ENCODE measurements around the gene CD244. TPM values are rescaled to one million over a fixed set of nuclear protein-coding genes. Genes with fewer than 3 reads are reported as not detected.

Gene CD244
- polyA plus RNA-seq, 3 donors: 0.16 to 0.40 (median 0.29) TPM

DNA sequence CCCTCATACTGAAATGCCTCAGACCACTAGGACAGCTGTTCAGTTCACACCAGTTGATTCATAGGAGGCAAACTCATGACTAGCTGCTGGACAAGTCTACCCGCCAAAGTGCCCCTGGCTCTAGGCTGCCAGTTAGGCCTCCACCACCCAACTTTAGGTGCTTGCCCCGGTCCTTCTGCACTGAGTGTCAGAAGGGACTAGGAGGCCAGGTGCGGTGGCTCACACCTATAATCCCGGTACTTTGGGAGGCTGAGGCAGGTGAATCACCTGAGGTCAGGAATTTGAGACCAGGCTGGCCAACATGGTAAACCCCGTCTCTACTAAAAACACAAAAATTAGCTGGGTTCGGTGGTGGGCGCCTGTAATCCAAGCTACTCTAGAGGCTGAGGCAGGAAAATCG is 47.8 kb downstream of the CD244 start:
- DNase-seq (ENCODE audit: low read depth in 3 of 3, low spot score in 2 of 3): no peak

DNA sequence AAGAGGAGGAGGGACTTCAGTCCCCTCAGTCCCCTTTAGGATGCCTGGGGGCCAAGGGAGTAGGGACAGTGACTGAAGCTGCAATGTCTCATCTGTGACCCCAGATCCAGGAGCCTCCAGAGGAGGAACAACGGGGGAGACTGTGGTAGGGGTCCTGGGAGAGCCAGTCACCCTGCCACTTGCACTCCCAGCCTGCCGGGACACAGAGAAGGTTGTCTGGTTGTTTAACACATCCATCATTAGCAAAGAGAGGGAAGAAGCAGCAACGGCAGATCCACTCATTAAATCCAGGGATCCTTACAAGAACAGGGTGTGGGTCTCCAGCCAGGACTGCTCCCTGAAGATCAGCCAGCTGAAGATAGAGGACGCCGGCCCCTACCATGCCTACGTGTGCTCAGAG is 48.4 kb downstream of the CD244 start:
- no peak for DNase-seq (ENCODE audit: low read depth in 3 of 3, low spot score in 2 of 3)

DNA sequence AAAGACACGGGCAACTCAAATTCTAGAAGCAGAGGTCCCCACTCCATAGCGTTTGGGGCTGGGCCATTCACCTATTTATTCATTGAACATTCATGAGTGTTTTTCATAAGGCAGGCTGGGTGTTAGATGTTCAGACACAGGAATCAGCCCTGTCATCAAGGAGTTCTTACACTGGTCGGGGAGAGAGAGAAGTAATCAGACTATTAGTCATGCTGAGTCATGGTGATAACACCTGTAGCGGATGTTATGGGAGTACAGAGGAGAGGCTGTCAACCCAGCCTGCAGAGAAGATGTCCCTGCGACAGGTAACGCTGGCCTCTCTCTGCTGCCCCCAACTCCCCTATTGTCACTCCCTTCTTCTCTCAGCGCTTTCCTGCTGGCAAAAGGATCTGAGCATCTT is 49.5 kb downstream of the CD244 start:
- no peak for DNase-seq (ENCODE audit: low read depth in 3 of 3, low spot score in 2 of 3)

- no peak for DNase-seq (ENCODE audit: low read depth in 3 of 3, low spot score in 2 of 3)
Measured at GRCh38 chr1:160811147-160811546, 51.5 kb downstream of the CD244 start.

DNA sequence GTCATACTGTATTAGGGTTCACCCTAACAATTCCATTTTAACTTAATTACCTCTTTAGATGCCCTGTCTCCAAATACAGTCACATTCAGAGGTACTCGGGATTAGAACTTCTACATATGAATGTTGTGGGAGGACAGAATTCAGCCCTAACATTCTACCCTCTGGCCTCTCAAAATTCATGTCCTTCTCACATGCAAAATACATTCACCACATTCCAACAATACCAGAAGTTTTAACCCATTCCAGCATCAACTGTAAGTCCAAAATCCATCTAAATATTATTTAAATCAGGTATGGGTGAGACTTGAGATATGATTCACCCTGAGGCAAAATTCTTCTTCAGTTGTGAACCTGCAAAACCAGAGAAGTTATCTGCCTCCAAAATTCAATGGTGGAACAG is 52.2 kb downstream of the CD244 start:
- DNase-seq (ENCODE audit: low read depth in 3 of 3, low spot score in 2 of 3): no peak

GRCh38 chr1:160808289-160808688 is 54.4 kb downstream of the CD244 start:
- no peak for DNase-seq (ENCODE audit: low read depth in 3 of 3, low spot score in 2 of 3)

DNA sequence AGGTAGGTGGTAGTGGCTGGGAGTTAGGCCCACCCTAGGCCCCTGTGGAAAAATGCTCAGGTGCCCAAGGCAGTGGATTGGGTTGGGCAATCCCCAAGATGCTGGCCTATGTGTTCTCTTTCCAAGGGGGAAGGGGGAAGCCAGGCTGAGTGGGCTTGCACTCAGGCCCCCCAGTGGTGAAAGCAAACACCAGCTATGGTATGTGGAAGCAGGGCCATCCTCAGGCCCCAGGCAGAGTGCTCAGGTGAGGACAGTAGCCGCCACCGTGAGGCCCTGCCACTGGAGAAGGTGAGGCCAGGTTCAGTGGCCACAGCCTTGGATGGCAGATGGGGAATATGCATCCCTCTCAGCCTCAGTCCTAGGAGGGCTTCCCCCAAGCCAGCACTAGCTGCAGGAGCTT is 54.9 kb downstream of the CD244 start:
- DNase-seq (ENCODE audit: low read depth in 3 of 3, low spot score in 2 of 3): no peak

GRCh38 chr1:160807247-160807646 is 55.4 kb downstream of the CD244 start:
- no peak for DNase-seq (ENCODE audit: low read depth in 3 of 3, low spot score in 2 of 3)

GRCh38 chr1:160806784-160807183 is 55.9 kb downstream of the CD244 start:
- no peak for DNase-seq (ENCODE audit: low read depth in 3 of 3, low spot score in 2 of 3)

- no peak for DNase-seq (ENCODE audit: low read depth in 3 of 3, low spot score in 2 of 3)
Measured at GRCh38 chr1:160806109-160806665, 56.5 kb downstream of the CD244 start.

- no peak for DNase-seq (ENCODE audit: low read depth in 3 of 3, low spot score in 2 of 3)
Measured at GRCh38 chr1:160801836-160802580, 60.7 kb downstream of the CD244 start.

DNA sequence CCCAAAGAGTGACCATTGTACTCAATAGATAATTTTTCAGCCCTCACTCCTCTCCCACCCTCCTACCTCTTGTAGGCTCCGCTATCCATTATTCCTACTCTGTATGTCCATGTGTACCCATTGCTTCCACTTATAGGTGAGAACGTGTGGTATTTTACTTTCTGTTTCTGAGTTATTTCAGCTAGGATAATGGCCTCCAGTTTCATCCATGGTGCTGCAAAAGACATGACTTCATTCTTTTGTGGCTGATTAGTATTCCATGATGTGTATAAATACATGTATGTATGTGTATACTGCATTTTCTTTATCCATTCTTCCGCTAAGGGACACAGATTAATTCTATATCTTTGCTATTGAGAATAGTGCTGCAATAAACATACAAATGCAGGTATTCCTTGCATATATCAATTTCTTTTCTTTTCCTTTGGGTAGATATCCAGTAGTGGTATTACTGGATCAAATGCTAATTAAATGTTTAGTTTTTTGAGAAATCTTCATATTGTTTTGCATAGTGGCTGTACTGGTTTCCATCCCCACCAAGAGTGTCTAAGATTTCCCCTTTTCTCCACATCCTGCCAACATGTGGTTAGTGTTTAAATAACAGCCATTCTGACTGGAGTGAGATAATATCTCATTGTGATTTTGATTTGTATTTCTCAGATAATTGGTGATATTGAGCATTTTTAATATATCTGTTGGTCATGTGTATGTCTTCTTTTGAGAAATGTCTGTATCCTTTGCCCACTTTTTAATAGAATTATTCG is 61.9 kb downstream of the CD244 start:
- no peak for DNase-seq (ENCODE audit: low read depth in 3 of 3, low spot score in 2 of 3)

DNA sequence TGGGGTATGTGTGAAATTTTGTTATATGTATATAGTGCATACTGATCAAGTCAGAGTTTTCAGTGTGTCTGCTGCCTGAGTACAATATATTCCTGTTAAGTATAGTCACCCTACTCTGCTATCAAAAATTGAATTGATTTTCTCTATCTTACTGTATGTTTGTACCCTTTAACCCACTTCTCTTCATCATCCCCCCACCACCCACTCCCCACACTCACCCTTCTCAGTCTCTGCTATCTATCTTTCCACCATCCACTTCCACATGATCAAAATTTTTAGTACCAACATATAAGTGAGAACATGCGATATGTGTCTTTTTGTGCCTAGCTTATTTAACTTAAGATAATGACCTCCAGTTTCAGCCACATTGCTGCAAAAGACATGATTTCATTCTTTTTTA is 62.5 kb downstream of the CD244 start:
- no peak for DNase-seq (ENCODE audit: low read depth in 3 of 3, low spot score in 2 of 3)

GRCh38 chr1:160799641-160800040 is 63.0 kb downstream of the CD244 start:
- DNase-seq (ENCODE audit: low read depth in 3 of 3, low spot score in 2 of 3): no peak

DNA sequence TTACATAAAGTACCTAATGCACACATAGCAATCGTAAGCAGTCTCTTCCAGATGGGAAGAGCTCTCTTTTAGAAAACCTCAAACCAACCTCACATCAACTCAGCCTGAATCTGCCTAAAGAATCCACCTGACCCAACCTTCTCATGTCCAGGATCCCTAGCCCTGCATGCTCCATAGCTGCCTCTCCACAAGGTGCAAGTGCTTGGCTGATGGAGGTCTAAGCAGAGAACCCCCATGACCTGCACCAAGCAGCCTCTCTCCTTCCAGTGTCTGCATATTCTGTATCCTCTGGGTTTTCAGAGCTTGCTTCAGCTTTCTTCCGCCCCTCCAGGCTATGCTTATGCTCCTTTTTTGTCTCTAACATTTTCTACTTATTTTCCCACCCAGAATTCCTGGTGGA is 64.2 kb downstream of the CD244 start:
- no peak for DNase-seq (ENCODE audit: low read depth in 3 of 3, low spot score in 2 of 3)

GRCh38 chr1:160797861-160798273 is 64.8 kb downstream of the CD244 start:
- DNase-seq (ENCODE audit: low read depth in 3 of 3, low spot score in 2 of 3): no peak

- DNase-seq (ENCODE audit: low read depth in 3 of 3, low spot score in 2 of 3): no peak
Measured at GRCh38 chr1:160797271-160797709, 65.4 kb downstream of the CD244 start.

DNA sequence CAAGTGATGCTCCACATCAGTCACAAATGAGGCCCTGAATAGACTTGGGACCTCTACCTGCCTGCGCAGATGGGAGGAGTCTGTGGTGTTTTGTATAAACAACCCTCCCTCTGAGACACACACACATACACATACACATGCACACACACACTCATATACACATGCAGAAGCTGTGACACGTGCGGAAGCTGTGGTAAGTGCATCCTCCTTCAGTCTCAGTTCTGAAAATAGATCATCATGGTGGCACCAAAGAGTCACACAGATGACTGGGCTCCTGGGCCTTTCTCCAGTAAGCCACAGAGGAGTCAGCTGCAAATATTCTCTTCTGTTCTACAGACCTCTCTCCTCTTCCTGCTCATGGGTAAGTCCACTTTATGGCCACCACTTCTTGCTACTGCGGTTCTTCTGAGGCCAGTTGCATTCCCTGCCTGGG is 66.7 kb downstream of the CD244 start, which contains the start of gene LY9:
LY9 (plus strand) TSS at position 224 of the 433 bp plus-strand sequence; CDS start at position 238, 14 bp downstream.
- DNase-seq (ENCODE audit: low read depth in 3 of 3, low spot score in 2 of 3): no peak

DNA sequence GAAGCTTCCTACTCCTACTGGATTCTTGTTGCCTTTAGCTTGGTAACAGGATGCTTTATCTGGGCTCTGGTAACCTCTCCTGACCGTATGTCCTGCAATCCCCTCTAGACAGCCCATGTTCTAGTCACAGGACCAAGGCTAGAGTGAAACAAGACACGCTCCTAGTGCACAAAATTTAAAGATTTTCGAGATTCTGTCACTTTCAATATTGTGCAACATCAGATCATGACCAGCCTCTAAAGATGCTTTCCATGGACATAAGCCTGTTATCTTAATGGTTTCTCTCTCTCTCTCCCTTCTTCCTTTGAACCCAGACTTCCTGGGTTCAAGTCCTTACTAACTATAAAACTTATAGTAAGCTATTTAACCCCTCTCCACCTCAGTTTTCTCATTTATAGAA is 68.3 kb downstream of the CD244 start:
- DNase-seq (ENCODE audit: low read depth in 3 of 3, low spot score in 2 of 3): no peak

GRCh38 chr1:160789702-160790611 is 72.7 kb downstream of the CD244 start:
- DNase-seq (ENCODE audit: low read depth in 3 of 3, low spot score in 2 of 3): no peak
